ENCODE measurements around the gene ELN. TPM values are rescaled to one million over a fixed set of nuclear protein-coding genes. Genes with fewer than 3 reads are reported as not detected.

The ELN gene
- total and polyA plus RNA-seq, 2 of the 8 experiments (the other 6 are each of a cell fraction or from before 2014, with no cell fraction given), result 5.1 to 5.6 TPM

GRCh38 chr7:74064696-74065095 is 36.7 kb downstream of the ELN start:
- H3K36me3 ChIP-seq (ENCODE audit: control insufficient read depth in 2 of 4, insufficient read depth in 4 of 4, low read length in 3 of 4), result no peaks in the 10 kb centered on the region
- H3K27ac ChIP-seq (ENCODE audit: low read depth, low read length), result no peak overlapping the region
- H4K8ac ChIP-seq (ENCODE audit: extremely low read depth, insufficient read depth, low read length), result no peak overlapping the region
- H2BK20ac ChIP-seq (ENCODE audit: low read length), result no peak overlapping the region
- no peak overlapping the region for H2BK15ac ChIP-seq (ENCODE audit: low read length)
- no peaks in the 10 kb centered on the region for H3K23me2 ChIP-seq (ENCODE audit: low read depth, low read length)
- H3K14ac ChIP-seq (ENCODE audit: insufficient read length), result no peak overlapping the region
- H3K9me3 ChIP-seq (ENCODE audit: insufficient read depth in 2 of 2, low read depth in 1 of 2, low read length in 1 of 2), result no peaks in the 10 kb centered on the region
- no peaks in the 10 kb centered on the region for H3K79me1 ChIP-seq (ENCODE audit: low read depth, low read length)
- H3K4me2 ChIP-seq (ENCODE audit: insufficient read depth in 1 of 2, low read depth in 2 of 2, low read length in 2 of 2), result no peak overlapping the region
- H3K9ac ChIP-seq (replicated peaks in 1 of 4; ENCODE audit: extremely low read depth in 1 of 4, low read depth in 3 of 4, low read length in 3 of 4), result no peak overlapping the region
- H2AK5ac ChIP-seq (ENCODE audit: low read depth, low read length), result no peak overlapping the region
- H2AFZ ChIP-seq (ENCODE audit: low read length), result no peak overlapping the region
- no peaks in the 10 kb centered on the region for H3K79me2 ChIP-seq (ENCODE audit: control insufficient read depth in 1 of 2, insufficient read depth in 2 of 2, low read length in 2 of 2)
- H2BK5ac ChIP-seq (ENCODE audit: low read depth, low read length), result no peak overlapping the region
- no peak overlapping the region for H3K23ac ChIP-seq (ENCODE audit: insufficient read length)
- H3K56ac ChIP-seq (replicated peaks; ENCODE audit: insufficient read length, low read depth, low read length), result no peak overlapping the region
- H4K5ac ChIP-seq (ENCODE audit: insufficient read length, low read depth, low read length), result no peak overlapping the region
- no peak overlapping the region for H3K18ac ChIP-seq (ENCODE audit: extremely low read depth, low read length)
- ChIA-PET CTCF (ENCODE audit: partially characterized antibody) (interaction anchor here (0.7 to 6.2 kb wide), 14 partner anchors 10 to 141 kb away, joined by 3 to 30 read pairs (median 5); partner anchors contain the start of gene ELN), POLR2A (ENCODE audit: partially characterized antibody) (interaction anchor here (1.1 kb wide), 1 partner anchor 114 kb away, joined by 4 read pairs; no protein-coding TSS in a partner anchor)
- no peak overlapping the region for H2BK12ac ChIP-seq (ENCODE audit: low read depth, low read length)
- no peak overlapping the region for H3K4ac ChIP-seq (replicated peaks; ENCODE audit: insufficient read length, low read depth, low read length)
- FAIRE-seq, result no peak
- no peaks in the 10 kb centered on the region for H3K27me3 ChIP-seq (replicated peaks in 1 of 4; ENCODE audit: control insufficient read depth in 3 of 4, extremely low read depth in 1 of 4, insufficient read depth in 3 of 4, low read length in 3 of 4)
- WGBS, 2 experiments (ENCODE audit: extremely low coverage in 1 of 2, insufficient coverage in 1 of 2, insufficient read length in 1 of 2, insufficient replicate concordance in 2 of 2, low coverage in 1 of 2, low lambda C conversion rate in 2 of 2, missing lambda C conversion rate in 1 of 2), result 81% methylated on average over 4 of the region's 4 CpGs; no CpG with 5 or more reads in 1 of the 2 experiments
- peaks cover 0 to 11% (median 3%) of the 10 kb centered on the region in 4 experiments; a peak in 3 of 7 replicates for H3K4me1 ChIP-seq (replicated peaks in 1 of 4; ENCODE audit: control insufficient read depth in 3 of 4, insufficient read depth in 4 of 4, low read length in 3 of 4)
- TF ChIP-seq CHD2 (IDR thresholded peaks at IDR 0.05; ENCODE audit: low read length) (no peak), TEAD4 (IDR thresholded peaks at IDR 0.05; ENCODE audit: low read depth, low read length) (no peak), SP1 (IDR thresholded peaks at IDR 0.05; ENCODE audit: low read depth, low read length) (no peak), BRCA1 (IDR thresholded peaks at IDR 0.05; ENCODE audit: low read depth, low read length) (no peak), RBBP5 (IDR thresholded peaks at IDR 0.05; ENCODE audit: borderline replicate concordance, low read depth, low read length) (no peak), FOSL1 (IDR thresholded peaks at IDR 0.05; ENCODE audit: insufficient read depth, low read depth, low read length) (no peak), SAP30 (IDR thresholded peaks at IDR 0.05; ENCODE audit: insufficient read depth, insufficient replicate concordance, low read length) (no peak), CBX5 (IDR thresholded peaks at IDR 0.05; ENCODE audit: low read depth, low read length) (no peak)
- TF ChIP-seq, protein P1, sequence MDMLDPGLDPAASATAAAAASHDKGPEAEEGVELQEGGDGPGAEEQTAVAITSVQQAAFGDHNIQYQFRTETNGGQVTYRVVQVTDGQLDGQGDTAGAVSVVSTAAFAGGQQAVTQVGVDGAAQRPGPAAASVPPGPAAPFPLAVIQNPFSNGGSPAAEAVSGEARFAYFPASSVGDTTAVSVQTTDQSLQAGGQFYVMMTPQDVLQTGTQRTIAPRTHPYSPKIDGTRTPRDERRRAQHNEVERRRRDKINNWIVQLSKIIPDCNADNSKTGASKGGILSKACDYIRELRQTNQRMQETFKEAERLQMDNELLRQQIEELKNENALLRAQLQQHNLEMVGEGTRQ (IDR thresholded peaks at IDR 0.05; ENCODE audit: low read length), result no peak
- H4K91ac ChIP-seq (replicated peaks; ENCODE audit: insufficient read length, low read length), result no peak overlapping the region
- no peaks in the 10 kb centered on the region for H4K20me1 ChIP-seq (replicated peaks in 1 of 2; ENCODE audit: control insufficient read depth in 1 of 2, insufficient read depth in 2 of 2, low read length in 2 of 2)
- no peak overlapping the region for H3K4me3 ChIP-seq (ENCODE audit: extremely low read depth in 1 of 4, insufficient read depth in 2 of 4, low read depth in 3 of 4, low read length in 4 of 4)
- DNase-seq (ENCODE audit: low read depth in 1 of 2, low spot score in 2 of 2), result no peak
- no peak overlapping the region for H2BK120ac ChIP-seq (replicated peaks; ENCODE audit: low read depth, low read length)
